Kidney epithelial cell (primary cell): ENCODE measurements around the gene PHACTR3. TPM values are rescaled to one million over a fixed set of nuclear protein-coding genes. Genes with fewer than 3 reads are reported as not detected.

Source experiments
- DNase-seq: peaks from one replicate; pipeline ENCODE4 v3.0.0-alpha.2; 2010; ENCODE audit warnings: low read depth
- H3K27me3 ChIP-seq: 2 replicates; pipeline ENCODE4 v1.6.0; 2011; ENCODE audit warnings: low read length; ENCODE audit not compliant: control insufficient read depth, insufficient read depth
- H3K36me3 ChIP-seq: 2 replicates; pipeline ENCODE4 v1.5.1; 2011; ENCODE audit warnings: low read length; ENCODE audit not compliant: control insufficient read depth, insufficient read depth
- H3K4me3 ChIP-seq: 2 replicates; pipeline ENCODE4 v1.5.1; 2011; ENCODE audit warnings: low read depth, mild to moderate bottlenecking, control low read depth, low read length
- CTCF ChIP-seq: IDR thresholded peaks from 2 replicates; pipeline ENCODE4 v1.5.1; 2011; ENCODE audit warnings: mild to moderate bottlenecking, moderate library complexity, low read length, control low read depth, inconsistent platforms; ENCODE audit not compliant: insufficient read depth, poor library complexity, severe bottlenecking
- total RNA-seq: library from RNA; depleted of rRNA; stranded (reverse); fragments of >200 nt; gene quantifications from 2 replicates; pipeline ENCODE4 v1.2.3, GENCODE V29; 2015

The PHACTR3 gene
- total RNA-seq, 1 donor from 2014 or later: not detected

GRCh38 chr20:59630526-59630925, 26.2 kb downstream of the PHACTR3 start:
- no peaks in the 10 kb centered on the region for H3K36me3 ChIP-seq
- no peak for TF ChIP-seq CTCF
- peaks cover 2% of the 10 kb centered on the region for H3K27me3 ChIP-seq
- DNase-seq: no peak
- H3K4me3 ChIP-seq: no peak overlapping the region

GRCh38 chr20:59631751-59632540, 27.6 kb downstream of the PHACTR3 start:
- Histone ChIP-seq H3K27me3 (peaks cover 2% of the 10 kb centered on the region), H3K36me3 (no peaks in the 10 kb centered on the region), H3K4me3 (no peak overlapping the region)
- DNase-seq: no peak
- TF ChIP-seq CTCF: no peak

- peaks cover 2% of the 10 kb centered on the region for H3K27me3 ChIP-seq
- H3K36me3 ChIP-seq: no peaks in the 10 kb centered on the region
- TF ChIP-seq CTCF: no peak
- no peak overlapping the region for H3K4me3 ChIP-seq
- DNase-seq: no peak
These were observed 28.3 kb downstream of the PHACTR3 start for GRCh38 chr20:59632541-59633113.

- TF ChIP-seq CTCF: no peak
These were observed 29.4 kb downstream of the PHACTR3 start for GRCh38 chr20:59633656-59634251.

GRCh38 chr20:59634435-59635005, 30.2 kb downstream of the PHACTR3 start:
- Histone ChIP-seq H3K36me3 (no peaks in the 10 kb centered on the region), H3K27me3 (no peaks in the 10 kb centered on the region), H3K4me3 (no peak overlapping the region)
- no peak for TF ChIP-seq CTCF
- DNase-seq: no peak

More at GRCh38 chr20:59633656-59634251, 29.4 kb downstream of the PHACTR3 start:
- Histone ChIP-seq H3K4me3 (no peak overlapping the region), H3K36me3 (no peaks in the 10 kb centered on the region), H3K27me3 (no peaks in the 10 kb centered on the region)
- peak; percentile 7 for DNase-seq
